ENCODE measurements around the gene PODXL. TPM values are rescaled to one million over a fixed set of nuclear protein-coding genes. Genes with fewer than 3 reads are reported as not detected.

The PODXL gene
- total and polyA plus RNA-seq, 2 donors (not counting 3 experiments of a cell fraction or from before 2014, with no cell fraction given) = 86.4 to 156 TPM

DNA sequence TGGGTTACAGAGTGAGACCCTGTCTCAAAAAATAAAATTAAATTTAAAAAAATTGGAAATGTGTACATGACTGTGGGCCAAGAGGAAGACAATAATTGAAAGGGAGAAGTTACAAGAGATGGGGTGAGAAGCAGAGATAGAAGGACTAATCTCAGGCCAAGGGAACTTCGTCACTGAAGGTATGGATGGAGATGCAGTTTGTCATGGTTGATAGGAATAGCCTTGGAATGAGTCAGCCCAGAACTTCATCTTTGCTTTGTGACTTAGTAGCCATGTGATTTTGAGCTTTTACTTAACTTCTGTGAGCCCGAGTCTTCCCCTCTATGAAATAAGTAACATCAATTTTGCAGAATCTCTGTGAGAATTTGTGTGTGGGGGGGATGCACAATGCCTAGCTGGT lies 6.5 kb upstream of the PODXL start:
- TF ChIP-seq POLR2A (IDR thresholded peaks at IDR 0.05; ENCODE audit: low read depth, low read length) (no peak), JUN (IDR thresholded peaks at IDR 0.05; ENCODE audit: borderline replicate concordance, insufficient read depth, insufficient read length, low read depth) (no peak), POLR2AphosphoS5 (IDR thresholded peaks at IDR 0.05; ENCODE audit: insufficient read depth, low read depth, low read length) (no peak), GATA2 (IDR thresholded peaks at IDR 0.05; ENCODE audit: insufficient read depth, insufficient read length, low read depth, low read length) (no peak), MAX (IDR thresholded peaks at IDR 0.05; ENCODE audit: insufficient read depth, insufficient read length) (no peak)
- peaks cover 0 to 2% of the 10 kb centered on the region in 2 experiments for H3K27me3 ChIP-seq (ENCODE audit: control insufficient read depth in 2 of 2, insufficient read depth in 2 of 2, low read length in 2 of 2)
- DNase-seq (ENCODE audit: low read depth, low spot score) (no peak), FAIRE-seq (no peak)
- no peaks in the 10 kb centered on the region for H3K36me3 ChIP-seq (ENCODE audit: control insufficient read depth in 2 of 2, extremely low read depth in 1 of 2, insufficient read depth in 2 of 2, low read length in 2 of 2)
- no peak overlapping the region for H3K27ac ChIP-seq (ENCODE audit: insufficient read depth, low read depth, low read length)
- no peaks in the 10 kb centered on the region for H3K9me3 ChIP-seq (replicated peaks; ENCODE audit: control insufficient read depth, insufficient read depth, low read length)
- intact Hi-C loops (cut with micrococcal nuclease) (no loop called here), dilution Hi-C loops (cut with MboI; ENCODE audit: extremely low pct_ligation_motif_present, low sequenced_read_pairs) (no loop called here)
- CTCF ChIA-PET = no interaction called here
- H3K79me2 ChIP-seq (ENCODE audit: control insufficient read depth, insufficient read depth, low read length) = no peaks in the 10 kb centered on the region
- POLR2A ChIA-PET = no interaction called here
- no peaks in the 10 kb centered on the region for H4K20me1 ChIP-seq (replicated peaks; ENCODE audit: control insufficient read depth, extremely low read depth, insufficient read depth, low read length)
- H3K4me2 ChIP-seq (ENCODE audit: insufficient read depth, low read length) = no peak overlapping the region
- H3K9ac ChIP-seq (replicated peaks; ENCODE audit: extremely low read depth, insufficient read depth, low read length) = no peak overlapping the region
- BruUV-seq (replicated peaks) = no TSS peak
- H2AFZ ChIP-seq (ENCODE audit: low read depth, low read length) = no peak overlapping the region
- H3K9me1 ChIP-seq (replicated peaks; ENCODE audit: control insufficient read depth, extremely low read depth, insufficient read depth, low read length) = no peaks in the 10 kb centered on the region
- no peak overlapping the region for H3K4me3 ChIP-seq (replicated peaks in 1 of 3; ENCODE audit: insufficient read depth in 1 of 3, low read depth in 1 of 3, low read length in 3 of 3)
- peaks cover 2% of the 10 kb centered on the region for H3K4me1 ChIP-seq (ENCODE audit: control insufficient read depth, extremely low read depth, insufficient read depth, low read length)

- Histone ChIP-seq H3K36me3 (ENCODE audit: control insufficient read depth in 2 of 2, extremely low read depth in 1 of 2, insufficient read depth in 2 of 2, low read length in 2 of 2) (no peaks in the 10 kb centered on the region), H3K9me1 (replicated peaks; ENCODE audit: control insufficient read depth, extremely low read depth, insufficient read depth, low read length) (no peaks in the 10 kb centered on the region), H3K27ac (ENCODE audit: insufficient read depth, low read depth, low read length) (no peak overlapping the region), H2AFZ (ENCODE audit: low read depth, low read length) (no peak overlapping the region), H4K20me1 (replicated peaks; ENCODE audit: control insufficient read depth, extremely low read depth, insufficient read depth, low read length) (no peaks in the 10 kb centered on the region), H3K9me3 (replicated peaks; ENCODE audit: control insufficient read depth, insufficient read depth, low read length) (no peaks in the 10 kb centered on the region), H3K27me3 (ENCODE audit: control insufficient read depth in 2 of 2, insufficient read depth in 2 of 2, low read length in 2 of 2) (peaks cover 0 to 2% of the 10 kb centered on the region in 2 experiments), H3K4me3 (replicated peaks in 1 of 3; ENCODE audit: insufficient read depth in 1 of 3, low read depth in 1 of 3, low read length in 3 of 3) (no peak overlapping the region), H3K4me2 (ENCODE audit: insufficient read depth, low read length) (no peak overlapping the region), H3K79me2 (ENCODE audit: control insufficient read depth, insufficient read depth, low read length) (peaks cover 13% of the 10 kb centered on the region), H3K4me1 (ENCODE audit: control insufficient read depth, extremely low read depth, insufficient read depth, low read length) (peaks cover 17% of the 10 kb centered on the region), H3K9ac (replicated peaks; ENCODE audit: extremely low read depth, insufficient read depth, low read length) (no peak overlapping the region)
- BruUV-seq (replicated peaks) = no TSS peak
- POLR2A ChIA-PET = no interaction called here
- no peak for FAIRE-seq
- TF ChIP-seq MAX (IDR thresholded peaks at IDR 0.05; ENCODE audit: insufficient read depth, insufficient read length) (no peak), GATA2 (IDR thresholded peaks at IDR 0.05; ENCODE audit: insufficient read depth, insufficient read length, low read depth, low read length) (no peak), JUN (IDR thresholded peaks at IDR 0.05; ENCODE audit: borderline replicate concordance, insufficient read depth, insufficient read length, low read depth) (no peak), POLR2A (IDR thresholded peaks at IDR 0.05; ENCODE audit: low read depth, low read length) (no peak), MYC (IDR thresholded peaks at IDR 0.05; ENCODE audit: low read depth, low read length) (no peak), CTCF (IDR thresholded peaks at IDR 0.05; ENCODE audit: extremely low read depth in 1 of 2, insufficient read depth in 1 of 2, low read depth in 1 of 2, low read length in 2 of 2) (no peak), FOS (IDR thresholded peaks at IDR 0.05; ENCODE audit: borderline replicate concordance, insufficient read depth, low read length) (no peak), POLR2AphosphoS5 (IDR thresholded peaks at IDR 0.05; ENCODE audit: insufficient read depth, low read depth, low read length) (no peak), EZH2 (IDR thresholded peaks at IDR 0.05; ENCODE audit: borderline replicate concordance, low read depth, low read length, severe bottlenecking) (no peak)
- CTCF ChIA-PET = no interaction called here
- intact Hi-C loops (cut with micrococcal nuclease) (no loop called here), dilution Hi-C loops (cut with MboI; ENCODE audit: extremely low pct_ligation_motif_present, low sequenced_read_pairs) (no loop called here)
- no peak for DNase-seq (ENCODE audit: low read depth, low spot score)
Observed at GRCh38 chr7:131560061-131560460, 3.6 kb upstream of the PODXL start.

Data from endothelial cell of umbilical vein (primary cell).